IMR-90 (cell line): ENCODE measurements around the gene ITPK1. TPM values are rescaled to one million over a fixed set of nuclear protein-coding genes. Genes with fewer than 3 reads are reported as not detected.

Experiments used
- ATAC-seq: fragments of 200-7000 bp; cut with Tn5 transposase; 2 replicates; pipeline ENCODE4 v1.9.1; 2020; ENCODE audit warnings: low read depth, mild to moderate bottlenecking, moderate library complexity
- BruUV-seq: library from RNA; stranded (reverse); fragments of 400-500 nt; replicated peaks from 2 replicates; lab custom pipeline; 2021; lab: Mats Ljungman, UMichigan
- CTCF ChIA-PET: fragments of 300-600 bp; formaldehyde crosslinking; extraction: SDS; loops from one replicate; lab custom pipeline; 2021; ENCODE audit warnings: antibody characterized with exemption; lab: Yijun Ruan, JAX
- POLR2A ChIA-PET: fragments of 300-600 bp; sonication (Branson Sonifier 250); formaldehyde crosslinking; loops from one replicate; lab custom pipeline; 2022; ENCODE audit warnings: antibody characterized with exemption; ENCODE audit not compliant: unreplicated experiment; lab: Charles Lee
- DNase-seq: peaks from one replicate; pipeline ENCODE4 v3.0.0; 2013
- H2AFZ ChIP-seq: replicated peaks from 2 replicates; pipeline ENCODE3; 2013; ENCODE audit warnings: low read length, mild to moderate bottlenecking; ENCODE audit not compliant: poor library complexity
- H2AK5ac ChIP-seq: 2 replicates; pipeline ENCODE4 v1.6.1; 2013; ENCODE audit warnings: low read depth, low read length, inconsistent platforms
- H2AK9ac ChIP-seq: replicated peaks from 2 replicates; pipeline ENCODE3; 2013; ENCODE audit warnings: mild to moderate bottlenecking, low read depth, low read length, moderate library complexity; ENCODE audit not compliant: poor library complexity
- H2BK120ac ChIP-seq: 2 replicates; pipeline ENCODE4 v1.6.1; 2013; ENCODE audit warnings: low read depth, low read length, inconsistent platforms
- H2BK15ac ChIP-seq: 3 replicates; pipeline ENCODE4 v1.6.1; 2013; ENCODE audit warnings: low read depth, low read length, inconsistent platforms
- H2BK20ac ChIP-seq: 2 replicates; pipeline ENCODE4 v1.6.1; 2013; ENCODE audit warnings: low read depth, mild to moderate bottlenecking, inconsistent platforms, low read length, moderate library complexity
- H2BK5ac ChIP-seq: 2 replicates; pipeline ENCODE4 v1.6.1; 2013; ENCODE audit warnings: mild to moderate bottlenecking, low read depth, low read length, inconsistent platforms; ENCODE audit not compliant: poor library complexity, severe bottlenecking
- H3K14ac ChIP-seq: replicated peaks from 2 replicates; pipeline ENCODE4 v1.6.1; 2013; ENCODE audit warnings: low read depth, low read length, inconsistent platforms
- H3K18ac ChIP-seq: 2 replicates; pipeline ENCODE4 v1.6.1; 2013; ENCODE audit warnings: low read depth, low read length, control low read depth
- H3K23ac ChIP-seq: 2 replicates; pipeline ENCODE4 v1.6.1; 2013; ENCODE audit warnings: low read depth, low read length, inconsistent platforms
- H3K27ac ChIP-seq: 2 replicates; pipeline ENCODE4 v1.5.1; 2013; ENCODE audit warnings: mild to moderate bottlenecking, control low read depth, low read length; ENCODE audit not compliant: insufficient read depth
- H3K27me3 ChIP-seq: 2 replicates; pipeline ENCODE4 v1.6.1; 2013; ENCODE audit warnings: low read length; ENCODE audit not compliant: control insufficient read depth, insufficient read depth
- H3K36me3 ChIP-seq: 2 replicates; pipeline ENCODE4 v1.6.1; 2013; ENCODE audit warnings: low read length, mixed read lengths; ENCODE audit not compliant: control insufficient read depth, insufficient read depth
- H3K4ac ChIP-seq: 2 replicates; pipeline ENCODE4 v1.6.1; 2013; ENCODE audit warnings: low read depth, low read length, inconsistent platforms
- H3K4me1 ChIP-seq: 2 replicates; pipeline ENCODE4 v1.6.1; 2013; ENCODE audit warnings: low read length, mixed read lengths; ENCODE audit not compliant: control insufficient read depth, insufficient read depth
- H3K4me2 ChIP-seq: 2 replicates; pipeline ENCODE4 v1.6.1; 2013; ENCODE audit warnings: low read depth, mild to moderate bottlenecking, control low read depth, low read length, moderate library complexity
- H3K4me3 ChIP-seq: 2 replicates; pipeline ENCODE4 v1.5.1; 2013; ENCODE audit warnings: low read depth, mild to moderate bottlenecking, control low read depth, low read length, moderate library complexity; ENCODE audit not compliant: insufficient read depth
- H3K56ac ChIP-seq: 2 replicates; pipeline ENCODE4 v1.6.1; 2013; ENCODE audit warnings: low read length, inconsistent platforms; ENCODE audit not compliant: insufficient read depth; ENCODE audit errors: extremely low read depth
- H3K79me1 ChIP-seq, 2 experiments: 2 replicates each; pipeline ENCODE4 v1.6.1; 2013; ENCODE audit warnings: low read length in 2 of 2, inconsistent platforms in 1 of 2, low read depth in 1 of 2
- H3K9ac ChIP-seq: 2 replicates; pipeline ENCODE4 v1.6.1; 2013; ENCODE audit warnings: low read depth, low read length, control low read depth
- H3K9me1 ChIP-seq: 2 replicates; pipeline ENCODE4 v1.6.1; 2013; ENCODE audit warnings: low read length, inconsistent platforms; ENCODE audit not compliant: insufficient read depth
- H3K9me3 ChIP-seq: 2 replicates; pipeline ENCODE4 v1.6.1; 2013; ENCODE audit warnings: low read length; ENCODE audit not compliant: control insufficient read depth, insufficient read depth
- H4K20me1 ChIP-seq: 2 replicates; pipeline ENCODE4 v1.6.1; 2013; ENCODE audit warnings: low read length, inconsistent platforms; ENCODE audit not compliant: insufficient read depth
- H4K5ac ChIP-seq: 2 replicates; pipeline ENCODE4 v1.6.1; 2013; ENCODE audit warnings: mild to moderate bottlenecking, low read depth, low read length, control low read depth
- H4K8ac ChIP-seq, 2 experiments: 2 replicates each; pipeline ENCODE4 v1.6.1; 2013; ENCODE audit warnings: low read depth in 2 of 2, low read length in 2 of 2, control low read depth in 1 of 2, inconsistent platforms in 1 of 2
- H4K91ac ChIP-seq: 2 replicates; pipeline ENCODE4 v1.6.1; 2013; ENCODE audit warnings: low read depth, low read length, inconsistent platforms; ENCODE audit not compliant: insufficient read depth
- BHLHE40 ChIP-seq: fragments of 150-350 bp; IDR thresholded peaks from 2 replicates; pipeline ENCODE4 v1.6.1; 2016; ENCODE audit warnings: mild to moderate bottlenecking, low read depth, low read length
- CEBPB ChIP-seq: IDR thresholded peaks from 2 replicates; pipeline ENCODE4 v1.6.1; 2012; ENCODE audit warnings: low read depth, low read length, improper control_type of control experiment
- CHD1 ChIP-seq: IDR thresholded peaks from 2 replicates; pipeline ENCODE4 v1.6.1; 2012; ENCODE audit warnings: low read depth, low read length, improper control_type of control experiment
- CTCF ChIP-seq: conservative IDR thresholded peaks from 2 replicates; pipeline ENCODE4 v1.5.1; 2012; ENCODE audit warnings: mild to moderate bottlenecking, low read depth, low read length, improper control_type of control experiment
- ELK1 ChIP-seq: fragments of 150-350 bp; IDR thresholded peaks from 2 replicates; pipeline ENCODE4 v1.6.1; 2016; ENCODE audit warnings: low read depth, mild to moderate bottlenecking, low read length, moderate library complexity, borderline replicate concordance
- FOS ChIP-seq: fragments of 150-350 bp; IDR thresholded peaks from 2 replicates; pipeline ENCODE4 v1.6.1; 2016; ENCODE audit warnings: low read depth, low read length
- MXI1 ChIP-seq: IDR thresholded peaks from 2 replicates; pipeline ENCODE4 v1.6.1; 2012; ENCODE audit warnings: low read depth, mild to moderate bottlenecking, low read length, moderate library complexity, borderline replicate concordance
- NFE2L2 ChIP-seq: fragments of 150-350 bp; IDR thresholded peaks from 2 replicates; pipeline ENCODE4 v1.6.1; 2016; ENCODE audit warnings: low read depth, mild to moderate bottlenecking, low read length
- POLR2A ChIP-seq: IDR thresholded peaks from 2 replicates; pipeline ENCODE4 v1.6.1; 2012; ENCODE audit warnings: mild to moderate bottlenecking, low read depth, low read length
- RAD21 ChIP-seq: IDR thresholded peaks from 2 replicates; pipeline ENCODE4 v1.6.1; 2012; ENCODE audit warnings: low read length, improper control_type of control experiment
- RFX5 ChIP-seq: IDR thresholded peaks from 2 replicates; pipeline ENCODE4 v1.8.0; 2012; ENCODE audit warnings: low read depth, mild to moderate bottlenecking, low read length, moderate library complexity
- SMC3 ChIP-seq: fragments of 150-350 bp; IDR thresholded peaks from 2 replicates; pipeline ENCODE4 v1.6.1; 2016; ENCODE audit warnings: low read depth, mild to moderate bottlenecking, antibody characterized with exemption, low read length, moderate library complexity
- USF2 ChIP-seq: fragments of 150-350 bp; IDR thresholded peaks from 2 replicates; pipeline ENCODE4 v1.6.1; 2017; ENCODE audit warnings: mild to moderate bottlenecking, antibody characterized with exemption, low read length, low read depth
- WGBS, 2 experiments: methylation state at CpG; one replicate each; pipeline versions ENCODE4 v1.1.5 to v1.1.7; 2013; ENCODE audit warnings: missing lambda C conversion rate in 2 of 2; ENCODE audit not compliant: insufficient read length in 1 of 2; ENCODE audit errors: extremely low coverage in 2 of 2; 5-methylcytosine and 5-hydroxymethylcytosine counted together
- dilution Hi-C: fragments of 300-500 bp; cut with HindIII; formaldehyde crosslinking; loops from one replicate; pipeline ENCODE4 v1.14.3; 2018; ENCODE audit warnings: low sequenced_read_pairs; ENCODE audit not compliant: unreplicated experiment
- in situ Hi-C: fragments of 300-500 bp; cut with MboI; formaldehyde crosslinking; loops from 3 replicates; pipeline ENCODE4 v1.14.3; 2019; ENCODE audit warnings: low sequenced_read_pairs, inconsistent platforms, mixed read lengths
- intact Hi-C: fragments of 100-400 bp; cut with micrococcal nuclease; formaldehyde crosslinking; loops from 2 replicates; pipeline ENCODE4 v1.10.0; 2022
- polyA plus RNA-seq, 3 experiments: library from polyadenylated mRNA; depleted of rRNA; stranded (reverse); fragments of >200 nt; gene quantifications; 2 replicates each; pipeline ENCODE4 v1.2.3, GENCODE V29; 2012; ENCODE audit warnings: low replicate concordance in 1 of 3
- total RNA-seq: library from RNA; depleted of rRNA; stranded (reverse); fragments of >200 nt; gene quantifications from 2 replicates; pipeline ENCODE4 v1.2.3, GENCODE V29; 2012

The ITPK1 gene
- total and polyA plus RNA-seq, 2 of the 4 experiments (the other 2 are of a cell fraction), result 21.7 to 26.9 TPM

- no peak for TF ChIP-seq NFE2L2
- TF ChIP-seq MXI1, result no peak
- no peak for TF ChIP-seq POLR2A
- no peak for TF ChIP-seq USF2
- TF ChIP-seq FOS, result no peak
- TF ChIP-seq RFX5, result no peak
Measured at GRCh38 chr14:92926931-92927330, 188.8 kb downstream of the ITPK1 start (continued).

GRCh38 chr14:92926180-92926845 is 189.4 kb downstream of the ITPK1 start:
- no CpG with 5 or more reads among the region's 5 CpGs for WGBS, 2 experiments
- no peak overlapping the region for H3K23ac ChIP-seq
- H3K14ac ChIP-seq, result no peak overlapping the region
- no peaks in the 10 kb centered on the region for H3K79me1 ChIP-seq
- peaks cover 17% of the 10 kb centered on the region; the same call in 1 of the 2 replicates for H3K27me3 ChIP-seq
- H3K4ac ChIP-seq, result no peak overlapping the region
- H4K8ac ChIP-seq, result no peak overlapping the region
- ChIA-PET CTCF (no interaction called here), POLR2A (no interaction called here)
- no peak overlapping the region for H3K4me3 ChIP-seq
- H2AFZ ChIP-seq, result no peak overlapping the region
- no peak overlapping the region for H3K27ac ChIP-seq
- no peak overlapping the region for H3K4me2 ChIP-seq
- no peaks in the 10 kb centered on the region for H3K4me1 ChIP-seq
- dilution Hi-C loops (no loop called here), intact Hi-C loops (no loop called here), in situ Hi-C loops (no loop called here)
- no peak overlapping the region for H2AK5ac ChIP-seq
- H3K18ac ChIP-seq, result no peak overlapping the region
- no peaks in the 10 kb centered on the region for H3K9me3 ChIP-seq
- no peak overlapping the region for H2AK9ac ChIP-seq
- BruUV-seq, result no TSS peak
- no peak overlapping the region for H2BK20ac ChIP-seq
- no peak for DNase-seq
- no peaks in the 10 kb centered on the region for H4K20me1 ChIP-seq
- no peak overlapping the region for H4K5ac ChIP-seq
- H3K9me1 ChIP-seq, result no peaks in the 10 kb centered on the region; the same call in 1 of the 2 replicates
- no peak for ATAC-seq
- no peak overlapping the region for H2BK5ac ChIP-seq
- no peaks in the 10 kb centered on the region for H3K36me3 ChIP-seq
- H3K9ac ChIP-seq, result no peak overlapping the region
- no peak overlapping the region for H2BK15ac ChIP-seq
- no peak overlapping the region for H2BK120ac ChIP-seq
- H4K91ac ChIP-seq, result no peak overlapping the region
- H3K56ac ChIP-seq, result no peak overlapping the region
- TF ChIP-seq CEBPB (no peak), CHD1 (no peak), BHLHE40 (no peak), FOS (no peak), SMC3 (no peak), RAD21 (no peak), MXI1 (no peak), USF2 (no peak), CTCF (no peak), ELK1 (no peak)
